GM12875 (cell line): ENCODE measurements around the gene MTFMT.

Source experiments
- H3K4me3 ChIP-seq: one replicate; pipeline ENCODE4 v1.5.1; 2011; ENCODE audit warnings: low read depth, low read length, control low read depth
- TF ChIP-seq, protein P1 (sequence below): IDR thresholded peaks from 2 replicates; pipeline ENCODE4 v1.5.1; 2011; ENCODE audit warnings: low read depth, mild to moderate bottlenecking, control low read depth, inconsistent platforms, low read length, moderate library complexity, borderline replicate concordance; ENCODE audit not compliant: insufficient read depth

Gene MTFMT

DNA sequence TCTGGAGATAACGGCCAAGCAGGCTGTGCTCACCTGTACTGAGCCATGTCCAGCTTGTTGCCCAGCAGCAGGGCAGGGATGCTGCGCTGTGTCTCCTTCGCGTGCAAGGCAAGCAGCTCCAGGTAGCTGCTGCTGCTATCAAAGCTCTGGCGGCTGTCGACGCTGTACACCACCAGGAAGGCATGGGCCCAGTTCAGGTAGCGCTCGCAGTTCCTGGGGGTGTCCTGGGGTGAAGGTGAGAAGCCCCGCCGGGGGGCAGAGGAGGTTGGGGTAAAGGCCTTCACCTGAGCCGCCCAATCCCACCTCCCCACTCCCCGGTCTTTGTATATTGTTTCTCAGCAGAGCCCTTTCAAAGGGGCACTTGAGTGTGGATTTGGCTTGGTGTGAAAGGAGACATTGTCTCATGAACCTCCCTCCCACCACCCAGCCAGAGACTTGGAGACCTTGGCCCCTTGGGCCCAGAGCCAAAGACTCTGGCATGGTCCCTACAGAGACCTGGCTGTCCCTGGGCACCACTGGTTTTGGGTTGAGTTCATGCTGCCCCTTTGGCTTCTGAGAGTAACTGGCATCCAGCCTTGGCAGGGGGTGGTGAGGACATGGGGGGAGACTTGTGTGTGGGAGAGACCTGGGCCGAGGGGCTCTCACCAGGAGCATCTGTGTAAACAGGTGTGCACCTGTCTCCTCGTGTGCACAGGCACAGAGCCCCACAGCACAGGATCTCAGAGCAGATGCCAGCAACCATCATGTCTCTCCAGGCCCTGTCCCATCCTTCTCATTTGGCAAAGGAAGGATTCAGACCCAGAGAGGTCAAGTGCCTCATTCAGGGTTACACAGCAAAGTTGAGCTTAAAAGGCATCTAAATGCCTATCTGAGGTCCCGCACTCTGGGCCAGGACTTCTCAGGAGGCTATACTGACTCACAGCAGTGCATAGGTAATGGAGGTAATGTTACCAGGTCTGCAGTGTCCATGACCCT, 29.2 kb upstream of the MTFMT start:
- TF ChIP-seq, protein P1, sequence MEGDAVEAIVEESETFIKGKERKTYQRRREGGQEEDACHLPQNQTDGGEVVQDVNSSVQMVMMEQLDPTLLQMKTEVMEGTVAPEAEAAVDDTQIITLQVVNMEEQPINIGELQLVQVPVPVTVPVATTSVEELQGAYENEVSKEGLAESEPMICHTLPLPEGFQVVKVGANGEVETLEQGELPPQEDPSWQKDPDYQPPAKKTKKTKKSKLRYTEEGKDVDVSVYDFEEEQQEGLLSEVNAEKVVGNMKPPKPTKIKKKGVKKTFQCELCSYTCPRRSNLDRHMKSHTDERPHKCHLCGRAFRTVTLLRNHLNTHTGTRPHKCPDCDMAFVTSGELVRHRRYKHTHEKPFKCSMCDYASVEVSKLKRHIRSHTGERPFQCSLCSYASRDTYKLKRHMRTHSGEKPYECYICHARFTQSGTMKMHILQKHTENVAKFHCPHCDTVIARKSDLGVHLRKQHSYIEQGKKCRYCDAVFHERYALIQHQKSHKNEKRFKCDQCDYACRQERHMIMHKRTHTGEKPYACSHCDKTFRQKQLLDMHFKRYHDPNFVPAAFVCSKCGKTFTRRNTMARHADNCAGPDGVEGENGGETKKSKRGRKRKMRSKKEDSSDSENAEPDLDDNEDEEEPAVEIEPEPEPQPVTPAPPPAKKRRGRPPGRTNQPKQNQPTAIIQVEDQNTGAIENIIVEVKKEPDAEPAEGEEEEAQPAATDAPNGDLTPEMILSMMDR = no peak
- no peak overlapping the region for H3K4me3 ChIP-seq

DNA sequence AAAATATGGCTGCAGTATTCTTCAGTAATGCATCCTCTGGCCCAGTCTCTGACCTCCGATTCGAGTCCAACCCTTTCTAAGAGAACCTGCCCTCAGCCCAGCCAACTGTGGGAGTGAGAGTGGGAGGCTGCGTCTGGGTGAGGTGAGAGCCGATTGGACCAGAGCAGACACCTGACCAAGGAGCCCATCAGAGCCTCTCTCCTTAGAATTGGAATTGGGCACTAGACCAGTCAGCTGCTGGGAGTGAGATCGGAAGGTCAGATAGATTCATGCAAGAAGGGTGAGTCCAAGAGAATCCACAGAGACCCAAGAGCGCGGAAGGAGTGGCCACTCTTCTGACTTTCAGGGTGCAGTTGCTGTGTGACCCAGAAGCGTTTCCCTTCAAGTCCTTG, 28.1 kb upstream of the MTFMT start:
- TF ChIP-seq, protein P1 = no peak
- no peak overlapping the region for H3K4me3 ChIP-seq

DNA sequence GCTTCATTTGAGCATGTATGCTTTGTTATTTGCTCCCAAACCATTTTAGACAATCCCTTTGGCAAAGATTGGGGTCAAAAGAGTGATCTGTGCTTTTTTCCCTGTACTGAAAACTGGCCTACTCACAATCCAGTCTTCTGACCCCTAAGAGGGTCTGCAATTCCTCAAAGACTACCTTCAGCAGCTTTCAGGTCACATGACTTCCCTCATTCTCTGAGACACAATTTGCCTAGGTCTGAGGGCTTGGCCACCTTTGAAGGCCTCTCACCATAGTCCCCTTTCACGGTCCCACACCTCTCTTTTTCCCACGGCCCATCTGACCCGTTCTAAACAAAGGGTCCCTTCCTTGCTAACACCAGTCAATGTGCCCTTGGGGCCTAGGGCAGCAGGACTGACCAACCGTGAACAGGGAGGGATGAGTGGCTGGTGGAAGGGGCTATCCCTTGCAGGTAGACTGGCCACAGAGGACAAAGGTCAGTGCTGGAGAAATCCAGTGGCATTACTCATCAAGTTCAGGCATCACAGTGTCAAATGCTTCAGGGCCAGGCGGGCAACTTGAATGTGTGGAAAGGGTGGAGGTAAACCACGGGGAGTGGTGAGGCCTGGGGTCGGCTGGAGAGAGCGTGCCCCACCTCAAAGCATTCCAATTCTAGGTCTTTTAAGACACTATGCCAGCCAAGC, 27.6 kb upstream of the MTFMT start:
- TF ChIP-seq, protein P1 = no peak
- no peak overlapping the region for H3K4me3 ChIP-seq

DNA sequence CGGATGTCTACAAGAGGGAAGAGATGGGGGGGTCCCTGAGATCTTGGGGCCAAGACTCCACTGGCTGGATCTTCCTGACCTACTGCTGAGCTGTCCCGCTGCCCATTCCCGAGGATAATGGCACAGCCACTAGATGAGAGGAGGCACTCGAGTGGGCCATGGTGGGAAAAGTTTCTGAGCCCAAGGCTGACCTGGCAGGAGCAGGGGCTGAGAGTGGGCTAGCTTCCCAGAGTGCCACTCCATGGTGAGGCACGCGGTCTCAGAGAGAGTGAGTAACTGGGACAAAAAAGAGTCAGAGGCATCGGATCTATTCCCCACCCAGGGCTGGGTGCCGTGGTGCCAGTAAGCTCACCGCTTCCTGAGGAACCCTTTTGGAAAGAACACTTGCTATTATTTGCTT, 26.7 kb upstream of the MTFMT start:
- TF ChIP-seq, protein P1 = no peak
- no peak overlapping the region for H3K4me3 ChIP-seq

DNA sequence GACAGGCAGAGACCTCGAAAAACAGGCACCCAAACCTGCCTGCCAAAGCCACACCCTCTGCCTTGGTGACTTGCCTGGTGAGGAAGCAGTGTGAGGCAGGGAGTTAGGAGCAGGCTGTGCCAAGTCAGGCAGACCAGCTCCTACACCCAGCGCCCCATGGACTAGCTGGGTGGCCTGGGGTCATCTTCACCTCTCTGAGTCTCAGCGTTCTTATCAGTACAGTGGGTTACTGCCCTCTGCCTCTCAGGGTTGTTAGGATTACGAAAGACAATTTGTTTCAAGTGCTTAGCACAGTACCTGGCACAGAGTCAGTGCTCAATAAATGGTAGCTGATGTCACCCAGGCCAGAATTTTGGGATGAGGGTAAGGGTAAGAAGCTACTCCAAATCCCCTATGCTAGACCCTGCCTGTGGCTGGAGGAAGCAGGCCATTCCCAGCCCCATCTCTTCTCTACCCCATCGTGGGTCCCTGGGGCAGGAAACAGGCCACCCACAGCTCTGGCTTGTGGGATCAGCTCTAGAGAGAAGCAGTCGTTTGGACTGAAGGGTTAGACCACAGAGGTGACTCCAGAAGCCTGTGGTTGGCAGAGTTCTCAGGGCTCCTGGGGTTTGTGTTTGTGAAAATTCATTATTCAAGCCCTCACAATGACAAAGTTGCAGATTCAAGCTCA, 25.9 kb upstream of the MTFMT start:
- TF ChIP-seq, protein P1 = no peak
- no peak overlapping the region for H3K4me3 ChIP-seq

DNA sequence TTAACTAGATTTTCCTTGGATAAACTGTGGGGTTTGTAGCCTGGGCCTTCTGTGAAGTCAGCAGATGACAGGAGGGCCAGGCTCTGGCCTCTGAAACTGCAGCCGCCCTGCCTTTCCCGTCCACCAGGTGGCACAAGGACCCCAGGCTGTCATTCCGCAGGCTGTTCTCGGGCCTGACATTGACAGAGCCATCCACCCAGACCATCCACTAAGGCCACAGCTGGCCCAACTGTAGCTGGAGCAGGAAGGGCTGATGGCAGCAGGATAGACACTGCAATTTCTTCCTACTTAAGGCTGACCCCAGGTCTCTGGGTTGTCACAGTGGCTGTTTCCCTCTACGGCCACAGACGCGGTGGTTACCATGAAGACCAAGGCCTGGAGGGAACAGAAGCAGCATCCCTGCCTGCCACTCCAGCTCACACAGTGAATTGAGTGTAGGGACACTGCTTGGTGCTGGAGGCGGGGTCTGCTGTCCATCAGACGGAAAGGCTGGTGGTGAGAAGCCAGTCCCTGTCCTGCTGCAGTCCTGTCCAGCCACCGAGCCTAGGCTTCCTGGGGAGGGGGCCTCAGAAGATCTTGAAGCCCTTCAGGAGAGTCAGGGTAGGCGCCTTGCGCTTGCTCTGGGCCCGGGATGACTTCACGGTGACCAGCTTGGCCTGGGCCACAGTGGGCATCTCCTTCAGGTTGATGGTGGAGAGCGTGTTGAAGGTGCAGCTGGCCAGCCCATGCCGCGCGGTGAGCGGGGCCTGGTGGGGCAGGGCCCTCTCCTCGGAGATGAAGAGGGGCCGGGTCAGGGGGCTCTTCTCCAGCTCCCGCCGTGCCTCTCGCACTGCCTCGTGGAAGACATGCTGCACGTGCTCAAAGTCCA, 25.1 kb upstream of the MTFMT start:
- TF ChIP-seq, protein P1 = peak; percentile 95
- H3K4me3 ChIP-seq = no peak overlapping the region
